ENCODE measurements around the gene DOC2B.

GRCh38 chr17:227078-227945 lies 45.9 kb upstream of the DOC2B start:
- TF ChIP-seq CTCF (IDR thresholded peaks at IDR 0.05) (no peak), POLR2A (IDR thresholded peaks at IDR 0.05) (no peak)
